Measurements from ENCODE around the gene INSR.

DNA sequence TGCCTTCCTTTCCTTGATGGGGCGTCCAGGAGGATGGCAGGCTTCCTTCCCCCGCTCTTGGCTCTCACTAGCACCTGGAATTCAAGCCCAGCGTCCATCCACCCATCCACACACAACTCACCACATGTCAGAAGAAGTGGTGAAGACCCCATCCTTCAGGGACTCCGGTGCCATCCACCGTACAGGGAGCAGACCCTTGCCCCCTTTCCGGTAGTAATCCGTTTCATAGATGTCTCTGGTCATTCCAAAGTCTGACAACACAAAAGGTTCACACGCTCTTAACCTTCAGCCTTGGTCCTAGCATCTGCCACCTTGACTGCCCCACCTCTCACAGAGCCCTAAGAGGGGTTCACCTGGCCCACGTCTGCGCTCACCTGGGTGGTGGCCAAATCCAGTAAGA lies 173.7 kb downstream of the INSR start:
- TF ChIP-seq, protein P1, sequence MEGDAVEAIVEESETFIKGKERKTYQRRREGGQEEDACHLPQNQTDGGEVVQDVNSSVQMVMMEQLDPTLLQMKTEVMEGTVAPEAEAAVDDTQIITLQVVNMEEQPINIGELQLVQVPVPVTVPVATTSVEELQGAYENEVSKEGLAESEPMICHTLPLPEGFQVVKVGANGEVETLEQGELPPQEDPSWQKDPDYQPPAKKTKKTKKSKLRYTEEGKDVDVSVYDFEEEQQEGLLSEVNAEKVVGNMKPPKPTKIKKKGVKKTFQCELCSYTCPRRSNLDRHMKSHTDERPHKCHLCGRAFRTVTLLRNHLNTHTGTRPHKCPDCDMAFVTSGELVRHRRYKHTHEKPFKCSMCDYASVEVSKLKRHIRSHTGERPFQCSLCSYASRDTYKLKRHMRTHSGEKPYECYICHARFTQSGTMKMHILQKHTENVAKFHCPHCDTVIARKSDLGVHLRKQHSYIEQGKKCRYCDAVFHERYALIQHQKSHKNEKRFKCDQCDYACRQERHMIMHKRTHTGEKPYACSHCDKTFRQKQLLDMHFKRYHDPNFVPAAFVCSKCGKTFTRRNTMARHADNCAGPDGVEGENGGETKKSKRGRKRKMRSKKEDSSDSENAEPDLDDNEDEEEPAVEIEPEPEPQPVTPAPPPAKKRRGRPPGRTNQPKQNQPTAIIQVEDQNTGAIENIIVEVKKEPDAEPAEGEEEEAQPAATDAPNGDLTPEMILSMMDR (IDR thresholded peaks at IDR 0.05; ENCODE audit: insufficient read depth, low read depth, low read length): no peak
- no peak for TF ChIP-seq EZH2 (IDR thresholded peaks at IDR 0.05; ENCODE audit: insufficient read depth, low read length)

Measured in astrocyte (in vitro differentiated cells and primary cell).